ENCODE results near the gene UNC5A.

- TF ChIP-seq POLR2AphosphoS5 (IDR thresholded peaks at IDR 0.05; ENCODE audit: low read depth, low read length), result no peak
- TF ChIP-seq SIN3A (IDR thresholded peaks at IDR 0.05; ENCODE audit: borderline replicate concordance, insufficient read depth, low read length), result no peak
- no peak for TF ChIP-seq REST (IDR thresholded peaks at IDR 0.05; ENCODE audit: insufficient read depth in 1 of 2, low read depth in 2 of 2, low read length in 2 of 2)
- TF ChIP-seq TAF1 (IDR thresholded peaks at IDR 0.05; ENCODE audit: borderline replicate concordance, insufficient read depth, low read length), result no peak
Observed at GRCh38 chr5:176823869-176824412, 13.6 kb downstream of the UNC5A start.

Data from PFSK-1 (cell line).